Panc1 (cell line): ENCODE results near the gene FIGN.

ENCODE experiments used
- TF ChIP-seq, protein P1 (sequence below): fragments of 450-650 bp; IDR thresholded peaks from 2 replicates; pipeline ENCODE4 v1.5.1; 2017; ENCODE audit warnings: mild to moderate bottlenecking
- TF ChIP-seq, protein P2 (sequence below), 2 experiments: IDR thresholded peaks; 2 replicates each; pipeline ENCODE4 v1.6.1; 2011 to 2012; ENCODE audit warnings: low read depth in 2 of 2, control low read depth in 1 of 2, low read length in 1 of 2, mild to moderate bottlenecking in 1 of 2, moderate library complexity in 1 of 2; ENCODE audit not compliant: insufficient read depth in 1 of 2

DNA sequence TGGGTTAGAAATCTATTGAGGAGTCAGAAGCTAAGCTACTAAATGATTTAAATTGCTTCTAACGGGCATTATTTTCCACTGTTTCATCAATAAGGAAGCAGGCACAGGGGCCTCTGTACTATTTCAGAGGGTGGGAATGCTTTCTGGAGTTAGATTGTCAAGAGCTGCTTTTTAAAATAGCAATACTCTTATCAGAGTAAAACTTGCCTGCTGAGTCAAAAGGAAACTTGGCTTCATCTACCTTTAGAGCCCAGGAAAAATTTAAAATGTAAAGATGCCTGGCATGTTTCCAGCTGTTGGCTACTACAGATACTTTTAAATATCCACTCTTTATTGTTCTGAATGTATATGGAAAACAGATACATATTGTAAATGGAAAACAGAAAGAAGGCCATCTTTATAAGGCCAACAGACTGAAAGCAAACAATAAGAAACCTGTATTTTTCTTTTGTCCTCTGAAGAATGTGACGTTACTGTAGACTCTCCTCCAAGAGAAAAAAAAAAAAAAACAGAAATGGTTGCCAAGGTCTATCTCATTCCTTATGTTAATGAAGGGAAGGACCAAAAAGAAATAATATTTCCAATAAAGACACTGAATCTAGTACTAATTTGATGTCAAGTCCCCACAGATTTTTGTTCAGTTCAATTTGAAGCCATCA, 79.1 kb downstream of the FIGN start:
- TF ChIP-seq, protein P1, sequence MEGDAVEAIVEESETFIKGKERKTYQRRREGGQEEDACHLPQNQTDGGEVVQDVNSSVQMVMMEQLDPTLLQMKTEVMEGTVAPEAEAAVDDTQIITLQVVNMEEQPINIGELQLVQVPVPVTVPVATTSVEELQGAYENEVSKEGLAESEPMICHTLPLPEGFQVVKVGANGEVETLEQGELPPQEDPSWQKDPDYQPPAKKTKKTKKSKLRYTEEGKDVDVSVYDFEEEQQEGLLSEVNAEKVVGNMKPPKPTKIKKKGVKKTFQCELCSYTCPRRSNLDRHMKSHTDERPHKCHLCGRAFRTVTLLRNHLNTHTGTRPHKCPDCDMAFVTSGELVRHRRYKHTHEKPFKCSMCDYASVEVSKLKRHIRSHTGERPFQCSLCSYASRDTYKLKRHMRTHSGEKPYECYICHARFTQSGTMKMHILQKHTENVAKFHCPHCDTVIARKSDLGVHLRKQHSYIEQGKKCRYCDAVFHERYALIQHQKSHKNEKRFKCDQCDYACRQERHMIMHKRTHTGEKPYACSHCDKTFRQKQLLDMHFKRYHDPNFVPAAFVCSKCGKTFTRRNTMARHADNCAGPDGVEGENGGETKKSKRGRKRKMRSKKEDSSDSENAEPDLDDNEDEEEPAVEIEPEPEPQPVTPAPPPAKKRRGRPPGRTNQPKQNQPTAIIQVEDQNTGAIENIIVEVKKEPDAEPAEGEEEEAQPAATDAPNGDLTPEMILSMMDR: no peak
- TF ChIP-seq, protein P2, sequence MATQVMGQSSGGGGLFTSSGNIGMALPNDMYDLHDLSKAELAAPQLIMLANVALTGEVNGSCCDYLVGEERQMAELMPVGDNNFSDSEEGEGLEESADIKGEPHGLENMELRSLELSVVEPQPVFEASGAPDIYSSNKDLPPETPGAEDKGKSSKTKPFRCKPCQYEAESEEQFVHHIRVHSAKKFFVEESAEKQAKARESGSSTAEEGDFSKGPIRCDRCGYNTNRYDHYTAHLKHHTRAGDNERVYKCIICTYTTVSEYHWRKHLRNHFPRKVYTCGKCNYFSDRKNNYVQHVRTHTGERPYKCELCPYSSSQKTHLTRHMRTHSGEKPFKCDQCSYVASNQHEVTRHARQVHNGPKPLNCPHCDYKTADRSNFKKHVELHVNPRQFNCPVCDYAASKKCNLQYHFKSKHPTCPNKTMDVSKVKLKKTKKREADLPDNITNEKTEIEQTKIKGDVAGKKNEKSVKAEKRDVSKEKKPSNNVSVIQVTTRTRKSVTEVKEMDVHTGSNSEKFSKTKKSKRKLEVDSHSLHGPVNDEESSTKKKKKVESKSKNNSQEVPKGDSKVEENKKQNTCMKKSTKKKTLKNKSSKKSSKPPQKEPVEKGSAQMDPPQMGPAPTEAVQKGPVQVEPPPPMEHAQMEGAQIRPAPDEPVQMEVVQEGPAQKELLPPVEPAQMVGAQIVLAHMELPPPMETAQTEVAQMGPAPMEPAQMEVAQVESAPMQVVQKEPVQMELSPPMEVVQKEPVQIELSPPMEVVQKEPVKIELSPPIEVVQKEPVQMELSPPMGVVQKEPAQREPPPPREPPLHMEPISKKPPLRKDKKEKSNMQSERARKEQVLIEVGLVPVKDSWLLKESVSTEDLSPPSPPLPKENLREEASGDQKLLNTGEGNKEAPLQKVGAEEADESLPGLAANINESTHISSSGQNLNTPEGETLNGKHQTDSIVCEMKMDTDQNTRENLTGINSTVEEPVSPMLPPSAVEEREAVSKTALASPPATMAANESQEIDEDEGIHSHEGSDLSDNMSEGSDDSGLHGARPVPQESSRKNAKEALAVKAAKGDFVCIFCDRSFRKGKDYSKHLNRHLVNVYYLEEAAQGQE (IDR thresholded peaks at IDR 0.05; ENCODE audit: insufficient read depth in 1 of 2, low read depth in 2 of 2, low read length in 1 of 2): no peak
